HEK293T (cell line): ENCODE results near the gene TMEM232.

Experiments
- BHLHE40 ChIP-seq: fragments of 450-650 bp; IDR thresholded peaks from 2 replicates; pipeline ENCODE4 v1.6.1; 2016; ENCODE audit warnings: mild to moderate bottlenecking, moderate library complexity, borderline replicate concordance
- FOXA1 ChIP-seq: fragments of 450-650 bp; IDR thresholded peaks from 2 replicates; pipeline ENCODE4 v1.6.1; 2016; ENCODE audit warnings: mild to moderate bottlenecking
- FOXK2 ChIP-seq: fragments of 450-650 bp; IDR thresholded peaks from 2 replicates; pipeline ENCODE4 v1.6.1; 2016; ENCODE audit warnings: mild to moderate bottlenecking
- NFRKB ChIP-seq: fragments of 450-650 bp; IDR thresholded peaks from 2 replicates; pipeline ENCODE4 v1.6.1; 2016; ENCODE audit warnings: mild to moderate bottlenecking, moderate library complexity
- SP1 ChIP-seq: fragments of 450-650 bp; IDR thresholded peaks from 2 replicates; pipeline ENCODE4 v1.6.1; 2017
- TARDBP ChIP-seq: fragments of 450-650 bp; IDR thresholded peaks from 2 replicates; pipeline ENCODE4 v1.6.1; 2016

GRCh38 chr5:110718311-110718710, 8.2 kb downstream of the TMEM232 start:
- TF ChIP-seq TARDBP (no peak), SP1 (no peak), FOXA1 (no peak), FOXK2 (no peak), BHLHE40 (no peak), NFRKB (no peak)
